Duodenal mucosa (tissue), 2 donors: ENCODE data around the gene GJA4.
"Not testable (repeated sequence)": the region's sequence is repeated elsewhere in the genome, so short reads cannot be mapped to it uniquely, and the experiment has no call there.

Experiments
- H3K27ac ChIP-seq: one replicate; pipeline ENCODE4 v1.7.0; 2013; ENCODE audit warnings: low read depth, low read length
- H3K27me3 ChIP-seq, 2 donors: one replicate each; pipeline ENCODE4 v1.7.0; 2013; ENCODE audit warnings: low read length in 2 of 2, control low read depth in 1 of 2; ENCODE audit not compliant: insufficient read depth in 2 of 2, control insufficient read depth in 1 of 2
- H3K36me3 ChIP-seq, 2 donors: one replicate each; pipeline ENCODE4 v1.7.0; 2013; ENCODE audit warnings: low read length in 2 of 2, control low read depth in 1 of 2; ENCODE audit not compliant: insufficient read depth in 2 of 2, control insufficient read depth in 1 of 2
- H3K4me1 ChIP-seq, 2 donors: one replicate each; pipeline ENCODE4 v1.7.0; 2013; ENCODE audit warnings: low read length in 2 of 2, control low read depth in 1 of 2; ENCODE audit not compliant: insufficient read depth in 2 of 2, control insufficient read depth in 1 of 2
- H3K4me3 ChIP-seq, 2 donors: one replicate each; pipeline ENCODE4 v1.7.0; 2013; ENCODE audit warnings: low read length in 2 of 2, low read depth in 1 of 2
- H3K9ac ChIP-seq, 2 donors: one replicate each; pipeline ENCODE4 v1.7.0; 2013; ENCODE audit warnings: low read length in 2 of 2, low read depth in 1 of 2
- H3K9me3 ChIP-seq, 2 donors: one replicate each; pipeline ENCODE4 v1.7.0; 2013; ENCODE audit warnings: low read length in 2 of 2, control low read depth in 1 of 2; ENCODE audit not compliant: control insufficient read depth in 1 of 2

Gene GJA4

GRCh38 chr1:34808051-34808810 lies 15.4 kb downstream of the GJA4 start:
- Histone ChIP-seq H3K27me3 (no peaks in the 10 kb centered on the region), H3K4me3 (no peak overlapping the region), H3K9ac (no peak overlapping the region), H3K4me1 (no peaks in the 10 kb centered on the region), H3K36me3 (no peaks in the 10 kb centered on the region), H3K27ac (no peak overlapping the region), H3K9me3 (no peaks in the 10 kb centered on the region)

GRCh38 chr1:34810781-34811180 lies 18.0 kb downstream of the GJA4 start:
- H3K4me3 ChIP-seq, H3K36me3 ChIP-seq, H3K9me3 ChIP-seq, H3K4me1 ChIP-seq, H3K27me3 ChIP-seq, H3K27ac ChIP-seq, H3K9ac ChIP-seq: not testable (repeated sequence)

GRCh38 chr1:34816332-34816731 lies 23.5 kb downstream of the GJA4 start:
- Histone ChIP-seq H3K4me1 (no peaks in the 10 kb centered on the region), H3K4me3 (no peak overlapping the region), H3K9me3 (no peaks in the 10 kb centered on the region), H3K9ac (no peak overlapping the region), H3K36me3 (no peaks in the 10 kb centered on the region), H3K27me3 (no peaks in the 10 kb centered on the region), H3K27ac (no peak overlapping the region)

GRCh38 chr1:34816778-34817177 lies 24.0 kb downstream of the GJA4 start:
- no peaks in the 10 kb centered on the region for H3K27me3 ChIP-seq
- H3K9me3 ChIP-seq: no peaks in the 10 kb centered on the region
- no peaks in the 10 kb centered on the region for H3K4me1 ChIP-seq
- no peaks in the 10 kb centered on the region for H3K36me3 ChIP-seq
- H3K4me3 ChIP-seq: no peak overlapping the region
- H3K27ac ChIP-seq: no peak overlapping the region
- no peak overlapping the region for H3K9ac ChIP-seq

GRCh38 chr1:34818862-34819261 lies 26.1 kb downstream of the GJA4 start:
- H3K4me1 ChIP-seq, H3K36me3 ChIP-seq, H3K27me3 ChIP-seq, H3K4me3 ChIP-seq, H3K27ac ChIP-seq, H3K9ac ChIP-seq, H3K9me3 ChIP-seq: not testable (repeated sequence)

- Histone ChIP-seq H3K27ac (no peak overlapping the region), H3K4me3 (no peak overlapping the region), H3K36me3 (no peaks in the 10 kb centered on the region), H3K9me3 (peaks cover 0 to 2% of the 10 kb centered on the region in 2 donors), H3K9ac (no peak overlapping the region), H3K27me3 (no peaks in the 10 kb centered on the region), H3K4me1 (no peaks in the 10 kb centered on the region)
Observed at GRCh38 chr1:34822202-34822601, 29.4 kb downstream of the GJA4 start.

- H3K4me1 ChIP-seq: no peaks in the 10 kb centered on the region
- H3K9ac ChIP-seq: no peak overlapping the region
- no peak overlapping the region for H3K27ac ChIP-seq
- no peaks in the 10 kb centered on the region for H3K36me3 ChIP-seq
- no peak overlapping the region for H3K4me3 ChIP-seq
- peaks cover 0 to 2% of the 10 kb centered on the region in 2 donors for H3K9me3 ChIP-seq
- H3K27me3 ChIP-seq: no peaks in the 10 kb centered on the region
Observed at GRCh38 chr1:34824817-34825454, 32.1 kb downstream of the GJA4 start.

- Histone ChIP-seq H3K27ac (no peak overlapping the region), H3K9me3 (peaks cover 0 to 2% of the 10 kb centered on the region in 2 donors), H3K4me1 (no peaks in the 10 kb centered on the region), H3K4me3 (no peak overlapping the region), H3K9ac (no peak overlapping the region), H3K27me3 (no peaks in the 10 kb centered on the region), H3K36me3 (no peaks in the 10 kb centered on the region)
Observed at GRCh38 chr1:34825455-34826091, 32.8 kb downstream of the GJA4 start.

- Histone ChIP-seq H3K27ac (no peak overlapping the region), H3K9ac (no peak overlapping the region), H3K9me3 (peaks cover 0 to 2% of the 10 kb centered on the region in 2 donors), H3K4me1 (no peaks in the 10 kb centered on the region), H3K27me3 (no peaks in the 10 kb centered on the region), H3K36me3 (no peaks in the 10 kb centered on the region), H3K4me3 (no peak overlapping the region)
Observed at GRCh38 chr1:34827341-34827941, 34.6 kb downstream of the GJA4 start.

GRCh38 chr1:34828611-34829010 lies 35.8 kb downstream of the GJA4 start:
- peaks cover 0 to 2% of the 10 kb centered on the region in 2 donors for H3K9me3 ChIP-seq
- H3K4me1 ChIP-seq: no peaks in the 10 kb centered on the region
- no peak overlapping the region for H3K27ac ChIP-seq
- H3K9ac ChIP-seq: no peak overlapping the region
- H3K4me3 ChIP-seq: no peak overlapping the region
- no peaks in the 10 kb centered on the region for H3K36me3 ChIP-seq
- H3K27me3 ChIP-seq: no peaks in the 10 kb centered on the region
